Activated CD4-positive, alpha-beta memory T cell treated with anti-CD3 and anti-CD28 coated beads, Interleukin-2, amount 10 ng/mL, durations not matched to agents 7 days and 5 days (primary cell): ENCODE measurements around the gene COMT. TPM values are rescaled to one million over a fixed set of nuclear protein-coding genes. Genes with fewer than 3 reads are reported as not detected.

ENCODE experiments used
- CTCF ChIA-PET: fragments of 350-600 bp; sonication (Branson Sonifier 250); formaldehyde crosslinking; loops from one replicate; lab custom pipeline; 2021; ENCODE audit warnings: antibody characterized with exemption, inconsistent platforms; lab: Charles Lee
- POLR2A ChIA-PET: fragments of 350-600 bp; sonication (Branson Sonifier 250); formaldehyde crosslinking; loops from one replicate; lab custom pipeline; 2021; ENCODE audit warnings: antibody characterized with exemption; lab: Charles Lee
- DNase-seq: peaks from one replicate; pipeline ENCODE4 v3.0.0-alpha.2; 2020
- H3K27ac Mint-ChIP-seq: one replicate; pipeline ENCODE4 v1.8.0; 2021; ENCODE audit warnings: mild to moderate bottlenecking, mixed read lengths
- H3K27me3 Mint-ChIP-seq: one replicate; pipeline ENCODE4 v1.8.0; 2021; ENCODE audit warnings: mixed read lengths
- H3K36me3 Mint-ChIP-seq: one replicate; pipeline ENCODE4 v1.8.0; 2021; ENCODE audit warnings: low read depth, mixed read lengths
- H3K4me1 Mint-ChIP-seq: one replicate; pipeline ENCODE4 v1.8.0; 2021; ENCODE audit warnings: mixed read lengths
- H3K4me3 Mint-ChIP-seq: one replicate; pipeline ENCODE4 v1.8.0; 2021; ENCODE audit warnings: mild to moderate bottlenecking, mixed read lengths
- H3K9me3 Mint-ChIP-seq: one replicate; pipeline ENCODE4 v1.8.0; 2021; ENCODE audit warnings: mixed read lengths
- total RNA-seq, 2 experiments: library from RNA; stranded (reverse); gene quantifications; one replicate each; pipeline ENCODE4 v1.2.3, GENCODE V29; 2021

Gene COMT
- total RNA-seq, 2 experiments from 2014 or later = 78.7 to 79.3 TPM

DNA sequence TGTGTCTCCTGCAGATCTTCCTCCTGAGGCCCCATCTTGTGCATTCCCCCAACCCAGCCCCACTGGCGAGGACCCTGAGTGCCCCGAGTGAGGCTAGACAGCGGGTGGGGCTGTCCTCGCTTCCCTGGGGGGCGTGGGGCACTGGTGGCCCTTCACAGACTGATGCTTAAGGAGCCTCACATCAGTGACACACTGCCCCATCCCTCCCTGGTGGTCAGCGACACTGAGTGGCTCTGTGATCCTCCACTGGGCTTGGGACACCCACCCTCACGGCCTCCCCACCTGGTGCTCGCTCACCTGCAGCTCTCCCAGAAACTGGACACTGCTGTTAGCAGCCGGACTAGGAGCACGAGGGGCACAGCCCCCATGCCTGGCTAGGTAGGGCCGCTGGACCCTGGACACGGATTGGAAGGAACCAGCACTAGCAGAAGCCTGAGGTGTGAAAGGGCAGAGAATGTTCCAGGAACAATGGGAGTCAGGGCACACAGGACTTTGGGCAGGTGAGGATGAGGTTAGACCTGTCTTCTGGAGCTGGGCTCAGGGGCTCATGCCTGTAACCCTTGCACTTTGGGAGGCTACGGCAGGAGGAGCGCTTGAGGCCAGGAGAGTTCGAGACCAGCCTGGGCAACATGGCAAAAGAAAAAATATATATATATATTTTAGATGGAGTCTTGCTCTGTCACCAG, 23.3 kb downstream of the COMT start:
- peaks cover 3% of the 10 kb centered on the region for H3K4me1 Mint-ChIP-seq
- CTCF ChIA-PET = interaction anchor here (1.2 kb wide), 1 partner anchor 15 kb away, joined by 3 read pairs; no protein-coding TSS in a partner anchor
- no peak overlapping the region for H3K27ac Mint-ChIP-seq
- H3K9me3 Mint-ChIP-seq = no peaks in the 10 kb centered on the region
- DNase-seq = no peak
- H3K36me3 Mint-ChIP-seq = no peaks in the 10 kb centered on the region
- no peak overlapping the region for H3K4me3 Mint-ChIP-seq
- POLR2A ChIA-PET = interaction anchor here (1.0 kb wide), 2 partner anchors 8 to 56 kb away, joined by 3 read pairs; partner anchors contain the start of gene TANGO2
- no peaks in the 10 kb centered on the region for H3K27me3 Mint-ChIP-seq

DNA sequence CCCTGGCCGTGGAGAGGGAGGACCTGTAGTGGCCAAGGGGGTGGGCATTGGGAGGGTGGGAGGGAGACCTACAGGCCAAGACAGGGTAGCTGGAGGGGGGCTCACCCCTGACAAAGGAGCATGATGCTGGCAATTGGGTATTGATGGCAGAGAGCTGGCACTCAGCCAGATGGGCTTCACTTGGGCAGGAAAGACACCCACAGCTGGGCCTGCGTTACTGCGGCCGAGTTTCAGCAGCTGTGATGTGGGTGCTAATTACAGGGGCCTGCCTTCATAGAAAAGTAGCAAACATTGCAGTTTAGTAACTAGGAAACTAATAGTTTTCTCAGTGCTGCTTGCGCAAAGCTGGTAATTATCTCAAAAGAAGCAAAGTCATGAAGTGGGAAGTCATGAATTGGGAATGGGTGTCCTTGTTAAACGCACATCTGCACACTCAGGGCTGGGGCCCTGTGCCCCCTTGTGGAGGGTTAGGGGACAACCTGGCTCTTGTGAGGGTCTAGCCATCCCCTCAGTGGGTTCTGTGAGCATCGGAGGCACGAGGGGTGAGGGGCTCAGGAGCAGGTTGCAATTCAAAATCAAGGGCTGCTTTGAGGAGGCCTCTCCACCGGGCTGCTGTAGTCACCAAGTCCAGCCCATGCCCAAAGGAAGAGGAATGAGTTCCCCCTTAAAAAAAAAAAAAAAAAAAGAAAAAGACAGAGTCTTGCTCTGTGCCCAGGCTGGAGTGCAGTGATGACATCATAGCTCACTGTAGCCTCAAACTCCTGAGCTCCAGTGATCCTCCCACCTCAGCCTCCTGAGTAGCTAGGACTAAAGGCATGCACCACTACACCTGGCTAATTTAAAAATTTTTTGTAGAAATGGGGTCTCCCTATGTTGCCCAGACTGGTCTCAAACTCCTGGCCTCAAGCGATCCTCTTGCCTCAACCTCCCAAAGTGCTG, 24.5 kb downstream of the COMT start:
- no peak for DNase-seq
- Mint-ChIP-seq H3K4me1 (peaks cover 4% of the 10 kb centered on the region), H3K4me3 (no peak overlapping the region), H3K36me3 (no peaks in the 10 kb centered on the region), H3K27me3 (no peaks in the 10 kb centered on the region), H3K9me3 (no peaks in the 10 kb centered on the region), H3K27ac (no peak overlapping the region)
- POLR2A ChIA-PET = interaction anchor here (1.0 kb wide), 1 partner anchor 9 kb away, joined by 3 read pairs; no protein-coding TSS in a partner anchor
- CTCF ChIA-PET = no interaction called here

DNA sequence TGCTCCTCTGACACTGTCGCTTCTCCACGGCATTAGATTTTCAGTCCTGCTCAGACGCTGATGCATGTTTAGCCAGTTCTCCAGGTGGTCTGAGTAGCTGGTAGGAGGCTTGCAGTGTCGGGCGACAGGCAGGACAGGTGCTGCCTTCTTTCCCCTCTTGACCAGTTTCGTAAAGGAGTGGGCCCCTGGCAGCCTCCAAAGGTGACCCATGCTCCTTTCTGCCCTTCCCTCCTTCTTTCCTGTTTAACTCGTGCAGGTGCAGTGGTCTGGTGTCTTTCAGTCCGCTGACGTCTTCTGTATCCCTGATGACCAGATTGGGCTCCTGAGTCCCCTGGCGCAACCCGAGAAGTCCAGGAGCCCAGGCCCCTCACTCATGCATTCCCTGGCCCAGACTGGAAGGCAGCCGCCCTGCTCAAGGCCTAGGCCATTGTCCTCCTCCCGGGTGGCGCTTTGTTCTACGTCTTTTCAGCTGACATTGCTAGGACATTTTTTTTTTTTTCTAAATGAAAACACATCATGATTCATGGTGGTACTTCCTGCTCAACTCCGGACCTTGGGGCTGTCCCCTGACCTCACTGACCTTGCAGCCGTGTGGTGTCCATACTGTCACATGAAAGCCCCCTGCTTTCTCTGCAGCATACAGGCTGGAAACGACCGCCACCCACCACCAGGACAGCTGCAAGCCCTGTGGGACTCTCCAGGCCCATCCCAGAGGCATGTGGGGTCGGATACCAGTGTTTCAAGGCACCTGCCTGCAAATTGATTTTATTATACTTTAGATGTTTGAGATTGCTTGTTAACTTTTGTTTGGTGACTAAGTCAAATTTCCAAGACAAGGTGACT, 25.6 kb downstream of the COMT start:
- no peaks in the 10 kb centered on the region for H3K36me3 Mint-ChIP-seq
- H3K27ac Mint-ChIP-seq = no peak overlapping the region
- no peaks in the 10 kb centered on the region for H3K27me3 Mint-ChIP-seq
- no peak for DNase-seq
- no peak overlapping the region for H3K4me3 Mint-ChIP-seq
- ChIA-PET POLR2A (no interaction called here), CTCF (no interaction called here)
- H3K9me3 Mint-ChIP-seq = no peaks in the 10 kb centered on the region
- H3K4me1 Mint-ChIP-seq = peaks cover 4% of the 10 kb centered on the region

DNA sequence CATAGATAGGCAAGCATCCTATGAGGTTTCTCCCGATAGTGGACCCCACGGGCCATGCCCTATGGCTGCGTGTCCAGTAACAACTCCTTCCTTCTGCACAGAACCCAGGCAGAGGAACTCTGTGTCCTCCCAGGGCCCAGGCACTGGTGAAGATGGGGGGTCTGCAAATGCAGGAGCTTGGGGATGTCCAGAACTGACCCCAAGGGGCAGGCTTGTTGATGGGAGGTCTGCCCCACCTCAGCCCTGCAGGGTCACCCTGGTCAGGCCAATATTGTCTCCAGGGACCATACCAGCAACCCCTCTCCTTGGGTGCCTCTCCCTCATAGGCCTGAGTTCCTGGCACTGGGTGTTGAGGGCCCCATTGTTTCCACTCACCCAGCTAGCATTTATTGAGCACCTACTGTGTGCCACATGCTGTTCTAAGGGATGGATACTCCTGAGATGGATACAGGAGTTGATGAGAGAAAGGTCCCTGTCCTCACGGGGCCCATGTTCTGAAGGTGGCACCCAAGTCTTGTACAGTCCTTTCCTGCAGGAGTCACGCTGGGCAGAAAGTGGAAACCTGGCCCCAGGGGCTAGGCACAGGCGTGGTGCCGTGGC, 26.4 kb downstream of the COMT start:
- Mint-ChIP-seq H3K4me1 (peaks cover 3% of the 10 kb centered on the region), H3K27me3 (no peaks in the 10 kb centered on the region), H3K4me3 (no peak overlapping the region), H3K36me3 (no peaks in the 10 kb centered on the region), H3K9me3 (no peaks in the 10 kb centered on the region), H3K27ac (no peak overlapping the region)
- no peak for DNase-seq
- POLR2A ChIA-PET = no interaction called here
- CTCF ChIA-PET = no interaction called here

DNA sequence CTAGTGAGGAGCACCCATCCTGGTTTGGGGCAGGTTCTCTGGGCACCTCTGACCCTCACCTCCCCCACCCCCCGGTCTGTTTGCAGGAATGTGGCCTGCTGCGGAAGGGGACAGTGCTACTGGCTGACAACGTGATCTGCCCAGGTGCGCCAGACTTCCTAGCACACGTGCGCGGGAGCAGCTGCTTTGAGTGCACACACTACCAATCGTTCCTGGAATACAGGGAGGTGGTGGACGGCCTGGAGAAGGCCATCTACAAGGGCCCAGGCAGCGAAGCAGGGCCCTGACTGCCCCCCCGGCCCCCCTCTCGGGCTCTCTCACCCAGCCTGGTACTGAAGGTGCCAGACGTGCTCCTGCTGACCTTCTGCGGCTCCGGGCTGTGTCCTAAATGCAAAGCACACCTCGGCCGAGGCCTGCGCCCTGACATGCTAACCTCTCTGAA, 26.9 kb downstream of the COMT start:
- no peak for DNase-seq
- ChIA-PET POLR2A (no interaction called here), CTCF (interaction anchor here (1.2 kb wide), 1 partner anchor 15 kb away, joined by 4 read pairs; no protein-coding TSS in a partner anchor)
- Mint-ChIP-seq H3K4me3 (no peak overlapping the region), H3K27ac (no peak overlapping the region), H3K9me3 (no peaks in the 10 kb centered on the region), H3K27me3 (no peaks in the 10 kb centered on the region), H3K4me1 (peaks cover 1% of the 10 kb centered on the region), H3K36me3 (no peaks in the 10 kb centered on the region)

DNA sequence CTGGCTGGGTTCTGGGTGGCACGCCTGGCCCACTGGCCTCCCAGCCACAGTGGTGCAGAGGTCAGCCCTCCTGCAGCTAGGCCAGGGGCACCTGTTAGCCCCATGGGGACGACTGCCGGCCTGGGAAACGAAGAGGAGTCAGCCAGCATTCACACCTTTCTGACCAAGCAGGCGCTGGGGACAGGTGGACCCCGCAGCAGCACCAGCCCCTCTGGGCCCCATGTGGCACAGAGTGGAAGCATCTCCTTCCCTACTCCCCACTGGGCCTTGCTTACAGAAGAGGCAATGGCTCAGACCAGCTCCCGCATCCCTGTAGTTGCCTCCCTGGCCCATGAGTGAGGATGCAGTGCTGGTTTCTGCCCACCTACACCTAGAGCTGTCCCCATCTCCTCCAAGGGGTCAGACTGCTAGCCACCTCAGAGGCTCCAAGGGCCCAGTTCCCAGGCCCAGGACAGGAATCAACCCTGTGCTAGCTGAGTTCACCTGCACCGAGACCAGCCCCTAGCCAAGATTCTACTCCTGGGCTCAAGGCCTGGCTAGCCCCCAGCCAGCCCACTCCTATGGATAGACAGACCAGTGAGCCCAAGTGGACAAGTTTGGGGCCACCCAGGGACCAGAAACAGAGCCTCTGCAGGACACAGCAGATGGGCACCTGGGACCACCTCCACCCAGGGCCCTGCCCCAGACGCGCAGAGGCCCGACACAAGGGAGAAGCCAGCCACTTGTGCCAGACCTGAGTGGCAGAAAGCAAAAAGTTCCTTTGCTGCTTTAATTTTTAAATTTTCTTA, 27.8 kb downstream of the COMT start:
- Mint-ChIP-seq H3K4me3 (no peak overlapping the region), H3K9me3 (no peaks in the 10 kb centered on the region), H3K27me3 (no peaks in the 10 kb centered on the region), H3K27ac (peak overlapping the region; percentile 21), H3K4me1 (peaks cover 1% of the 10 kb centered on the region), H3K36me3 (no peaks in the 10 kb centered on the region)
- ChIA-PET POLR2A (no interaction called here), CTCF (interaction anchor here (1.0 to 2.0 kb wide), 3 partner anchors 10 to 46 kb away, joined by 3 to 7 read pairs (median 4); no protein-coding TSS in a partner anchor)
- DNase-seq = no peak

DNA sequence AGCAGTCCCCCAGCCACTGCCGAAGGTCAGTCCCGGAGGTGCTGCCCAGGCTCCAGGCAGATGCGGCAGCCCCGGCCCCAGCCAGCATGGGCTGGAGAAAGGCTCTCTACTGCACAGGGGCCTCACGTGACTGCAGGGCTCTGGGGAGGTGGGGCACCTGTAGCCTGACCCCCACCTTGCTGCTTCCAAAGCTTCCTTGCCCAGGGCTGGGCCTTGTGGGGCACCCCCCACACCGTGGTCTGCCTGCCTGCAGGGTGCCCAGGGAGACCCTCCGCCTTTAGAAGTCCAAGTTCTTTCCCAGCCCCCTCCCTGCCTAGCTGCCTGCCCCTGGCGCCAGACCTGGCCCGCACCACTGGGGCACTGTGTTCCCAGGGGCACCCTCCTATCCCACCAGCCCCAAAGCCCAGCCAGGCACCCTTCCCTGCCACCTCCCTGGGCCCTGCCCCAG, 28.5 kb downstream of the COMT start:
- Mint-ChIP-seq H3K27me3 (no peaks in the 10 kb centered on the region), H3K36me3 (no peaks in the 10 kb centered on the region), H3K4me1 (peaks cover 1% of the 10 kb centered on the region), H3K4me3 (no peak overlapping the region), H3K9me3 (no peaks in the 10 kb centered on the region), H3K27ac (no peak overlapping the region)
- no peak for DNase-seq
- ChIA-PET CTCF (interaction anchor here (0.9 to 2.0 kb wide), 4 partner anchors 9 to 45 kb away, joined by 3 to 7 read pairs (median 4); no protein-coding TSS in a partner anchor), POLR2A (no interaction called here)

DNA sequence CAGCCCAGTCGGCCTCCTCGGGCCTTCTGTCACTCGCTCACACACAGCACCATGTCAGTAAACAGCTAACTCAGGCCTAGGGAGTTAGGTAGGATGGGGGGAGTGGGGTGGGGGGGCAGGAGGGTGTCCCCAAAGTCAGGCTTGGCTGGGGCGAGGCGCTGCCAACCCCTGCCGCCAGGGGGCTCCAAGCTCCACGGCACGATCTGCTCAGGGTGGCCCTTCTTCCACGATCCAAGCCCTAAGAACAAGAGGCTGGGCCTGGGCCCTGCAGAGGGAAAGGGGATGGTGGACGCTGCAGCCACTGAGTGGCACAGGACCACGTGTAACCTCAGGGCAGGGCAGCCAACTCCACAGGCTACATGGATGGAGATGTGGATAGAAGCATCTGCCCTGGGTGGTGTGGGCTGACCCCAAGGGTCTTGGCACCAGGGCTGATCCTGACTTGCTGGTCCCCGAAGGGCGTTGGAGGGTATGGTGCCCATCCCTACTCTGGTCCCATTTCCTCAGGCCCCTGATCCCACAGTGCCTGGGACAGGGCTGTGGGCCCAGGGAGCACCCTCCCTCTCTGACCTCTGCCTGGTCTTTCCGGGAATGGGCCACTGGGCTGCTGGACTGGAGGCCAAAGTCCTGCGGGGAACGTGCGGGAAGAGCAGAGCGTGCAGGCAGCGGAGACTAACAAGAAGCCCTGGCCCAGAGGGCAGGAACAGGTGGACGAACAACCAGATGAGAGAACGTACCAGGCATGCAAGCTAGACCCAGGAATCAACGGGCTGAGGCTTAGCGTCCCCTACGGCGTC, 29.1 kb downstream of the COMT start:
- H3K9me3 Mint-ChIP-seq = no peaks in the 10 kb centered on the region
- POLR2A ChIA-PET = no interaction called here

DNA sequence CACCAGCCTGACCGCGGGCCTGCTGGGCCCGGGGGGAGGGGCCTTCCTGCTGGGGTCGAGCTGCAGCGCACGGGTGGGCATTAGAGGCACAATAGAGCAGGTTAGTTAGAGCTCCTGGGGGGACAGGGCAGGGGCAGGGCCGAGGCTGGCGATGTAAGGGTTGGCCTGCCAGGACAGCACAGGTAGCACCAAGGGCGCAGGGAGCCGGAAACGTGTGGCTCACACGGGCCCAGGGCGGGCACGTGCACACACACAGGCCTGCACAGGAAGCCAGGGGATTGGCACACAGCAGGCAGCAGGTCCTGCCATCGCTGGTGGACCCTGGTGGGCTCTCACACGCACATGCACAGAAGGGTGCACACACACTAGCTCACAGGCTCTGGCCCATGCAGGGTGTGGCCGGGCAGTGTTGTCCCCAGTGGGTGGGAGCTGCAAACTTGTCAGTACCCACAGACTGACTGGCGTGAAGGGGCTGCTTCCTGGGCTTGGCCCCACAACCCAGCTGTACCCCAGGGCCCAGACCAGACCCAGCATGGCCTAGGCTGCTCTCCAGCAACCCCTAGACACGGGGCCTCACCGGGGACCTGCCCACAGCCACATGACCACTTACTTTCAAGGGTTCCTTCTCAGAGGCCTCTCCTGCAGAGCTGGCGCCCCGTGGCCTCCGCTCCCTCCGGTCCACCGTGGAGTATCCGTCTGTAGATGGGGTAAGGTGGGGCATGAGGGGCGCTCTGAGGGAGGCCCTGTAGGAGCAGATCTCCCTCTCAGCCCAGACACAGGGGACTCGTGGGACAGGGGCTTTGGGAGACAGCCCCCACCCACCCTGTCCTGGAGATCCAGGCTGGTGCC, 29.9 kb downstream of the COMT start:
- Mint-ChIP-seq H3K9me3 (no peaks in the 10 kb centered on the region), H3K27ac (no peak overlapping the region), H3K4me1 (peaks cover 5% of the 10 kb centered on the region), H3K27me3 (no peaks in the 10 kb centered on the region), H3K4me3 (no peak overlapping the region), H3K36me3 (no peaks in the 10 kb centered on the region)
- POLR2A ChIA-PET = no interaction called here
- no peak for DNase-seq
- CTCF ChIA-PET = interaction anchor here (1.4 to 2.1 kb wide), 3 partner anchors 8 to 42 kb away, joined by 4 to 7 read pairs (median 7); no protein-coding TSS in a partner anchor

More for the DNA sequence above, 29.1 kb downstream of the COMT start:
- no peak overlapping the region for H3K4me3 Mint-ChIP-seq
- CTCF ChIA-PET = interaction anchor here (0.9 to 2.1 kb wide), 5 partner anchors 9 to 45 kb away, joined by 3 to 7 read pairs (median 4); no protein-coding TSS in a partner anchor
- peaks cover 5% of the 10 kb centered on the region for H3K4me1 Mint-ChIP-seq
- peak; percentile 78 for DNase-seq
- no peak overlapping the region for H3K27ac Mint-ChIP-seq
- H3K36me3 Mint-ChIP-seq = no peaks in the 10 kb centered on the region
- H3K27me3 Mint-ChIP-seq = no peaks in the 10 kb centered on the region

DNA sequence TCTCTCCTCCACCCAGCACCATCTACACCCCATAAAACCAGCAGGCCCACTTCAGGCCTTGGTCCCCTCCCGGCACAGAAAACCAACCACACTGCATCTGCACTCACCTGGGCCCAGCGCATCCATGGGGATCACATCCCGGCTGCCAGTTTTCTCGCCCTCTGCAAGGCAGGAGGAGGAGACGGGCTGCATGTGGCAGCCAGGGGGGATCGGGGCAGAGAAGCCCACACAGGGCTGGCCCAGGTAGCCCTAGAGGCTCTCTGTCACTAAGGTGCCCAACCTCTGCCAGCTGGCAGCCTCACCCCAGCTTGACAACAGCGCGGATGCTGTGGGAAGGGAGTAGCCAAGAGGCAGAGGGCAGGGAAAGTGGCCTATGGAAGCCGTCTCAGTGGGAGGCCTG, 30.7 kb downstream of the COMT start:
- H3K27ac Mint-ChIP-seq = no peak overlapping the region
- H3K4me3 Mint-ChIP-seq = no peak overlapping the region
- no peaks in the 10 kb centered on the region for H3K27me3 Mint-ChIP-seq
- ChIA-PET CTCF (interaction anchor here (1.0 to 2.1 kb wide), 2 partner anchors 19 to 41 kb away, joined by 4 to 7 read pairs; no protein-coding TSS in a partner anchor), POLR2A (no interaction called here)
- H3K4me1 Mint-ChIP-seq = peaks cover 5% of the 10 kb centered on the region
- no peaks in the 10 kb centered on the region for H3K9me3 Mint-ChIP-seq
- H3K36me3 Mint-ChIP-seq = no peaks in the 10 kb centered on the region
- DNase-seq = no peak
